HG02623 (cell line): ENCODE measurements around the gene CADM2.

Source experiments
- ATAC-seq: cut with Tn5 transposase; IDR thresholded peaks from one replicate; pipeline ENCODE4 v1.9.1; 2021; ENCODE audit warnings: moderate library complexity; ENCODE audit not compliant: unreplicated experiment

Gene CADM2

GRCh38 chr3:85780806-85781205, 822.0 kb downstream of the CADM2 start:
- ATAC-seq: no peak

- ATAC-seq: no peak
These were observed 823.0 kb downstream of the CADM2 start for GRCh38 chr3:85781806-85782205.

- no peak for ATAC-seq
These were observed 824.5 kb downstream of the CADM2 start for GRCh38 chr3:85783291-85783690.

- no peak for ATAC-seq
These were observed 827.0 kb downstream of the CADM2 start for GRCh38 chr3:85785766-85786165.

GRCh38 chr3:85790445-85791030, 831.7 kb downstream of the CADM2 start:
- no peak for ATAC-seq

- ATAC-seq: no peak
These were observed 837.4 kb downstream of the CADM2 start for GRCh38 chr3:85796140-85796539.

GRCh38 chr3:85800676-85801075, 841.9 kb downstream of the CADM2 start:
- no peak for ATAC-seq

- ATAC-seq: no peak
These were observed 843.2 kb downstream of the CADM2 start for GRCh38 chr3:85801955-85802354.

- no peak for ATAC-seq
These were observed 850.0 kb downstream of the CADM2 start for GRCh38 chr3:85808755-85809154.

- peak; percentile 73 for ATAC-seq
These were observed 862.5 kb downstream of the CADM2 start for GRCh38 chr3:85821130-85821756.

GRCh38 chr3:85835857-85836440, 877.2 kb downstream of the CADM2 start:
- ATAC-seq: no peak

GRCh38 chr3:85837402-85837801, 878.6 kb downstream of the CADM2 start:
- ATAC-seq: no peak

GRCh38 chr3:85838921-85839320, 880.1 kb downstream of the CADM2 start:
- no peak for ATAC-seq

- ATAC-seq: no peak
These were observed 883.3 kb downstream of the CADM2 start for GRCh38 chr3:85842081-85842480.

- no peak for ATAC-seq
These were observed 888.2 kb downstream of the CADM2 start for GRCh38 chr3:85846940-85847339.

- no peak for ATAC-seq
These were observed 892.3 kb downstream of the CADM2 start for GRCh38 chr3:85851071-85851470.

- ATAC-seq: no peak
These were observed 895.0 kb downstream of the CADM2 start for GRCh38 chr3:85853805-85854204.

- ATAC-seq: no peak
These were observed 904.2 kb downstream of the CADM2 start for GRCh38 chr3:85862893-85863455.

GRCh38 chr3:85864896-85865295, 906.1 kb downstream of the CADM2 start:
- ATAC-seq: no peak

- ATAC-seq: no peak
These were observed 908.3 kb downstream of the CADM2 start for GRCh38 chr3:85867072-85867471.

GRCh38 chr3:85875589-85875988, 916.8 kb downstream of the CADM2 start:
- no peak for ATAC-seq

GRCh38 chr3:85877631-85878030, 918.8 kb downstream of the CADM2 start:
- ATAC-seq: no peak
